ENCODE data around the gene GPATCH2L. TPM values are rescaled to one million over a fixed set of nuclear protein-coding genes. Genes with fewer than 3 reads are reported as not detected.

GPATCH2L gene
- total and polyA plus RNA-seq, 2 of the 13 experiments (the other 11 are each of a cell fraction or from before 2014, with no cell fraction given), result 14.4 to 29.0 TPM

DNA sequence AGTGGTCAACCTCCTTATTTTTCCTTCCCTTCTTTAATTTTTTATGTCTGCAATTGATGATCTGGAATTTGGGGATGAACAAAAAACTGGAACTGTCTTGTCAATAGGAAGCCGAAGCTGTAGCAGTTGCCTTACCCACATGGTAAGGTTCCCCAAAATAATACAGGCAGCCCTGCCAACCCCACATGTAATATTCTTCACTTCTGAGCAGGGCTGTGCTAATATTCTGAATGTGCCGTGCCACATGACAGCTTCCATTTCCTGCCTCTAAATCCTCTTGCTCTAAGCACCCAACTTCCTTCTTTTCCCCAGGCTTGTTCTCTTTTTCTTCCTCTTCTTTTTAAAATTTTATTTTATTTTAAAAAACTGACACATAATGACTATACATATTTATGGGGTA is 39.6 kb downstream of the GPATCH2L start:
- H3K9ac ChIP-seq (ENCODE audit: insufficient read depth, low read depth, low read length), result no peak overlapping the region
- 93% methylated on average over 2 of the region's 2 CpGs for WGBS (ENCODE audit: low lambda C conversion rate)
- H3K4me1 ChIP-seq (ENCODE audit: insufficient read depth, low read length), result no peaks in the 10 kb centered on the region
- no peaks in the 10 kb centered on the region for H3K27me3 ChIP-seq (ENCODE audit: control insufficient read depth in 1 of 2, insufficient read depth in 2 of 2, low read length in 2 of 2)
- ChIA-PET POLR2A (no interaction called here), CTCF (ENCODE audit: low intra/inter-chr PET ratio, low total read pairs) (no interaction called here)
- no peak overlapping the region for H3K27ac ChIP-seq (ENCODE audit: extremely low read length, insufficient read depth, low read length)
- no peaks in the 10 kb centered on the region for H4K20me1 ChIP-seq (ENCODE audit: insufficient read depth, low read length)
- H3K9me3 ChIP-seq (ENCODE audit: low read length), result no peaks in the 10 kb centered on the region
- in situ Hi-C loops (cut with HindIII; ENCODE audit: extremely low pct_ligation_motif_present, low pct_unique_long_range_greater_than_20kb), result no loop called here
- intact Hi-C loops (cut with micrococcal nuclease; ENCODE audit: unreplicated experiment), result no loop called here
- DNase-seq (ENCODE audit: low spot score) (no peak), ATAC-seq (no peak), FAIRE-seq (no peak)
- peaks cover 1% of the 10 kb centered on the region for H3K79me2 ChIP-seq (ENCODE audit: insufficient read depth, low read length)
- peaks cover 4 to 48% of the 10 kb centered on the region in 2 experiments for H3K36me3 ChIP-seq (replicated peaks in 1 of 2; ENCODE audit: control insufficient read depth in 1 of 2, insufficient read depth in 2 of 2, low read length in 2 of 2)
- no peak overlapping the region for H3K4me3 ChIP-seq (replicated peaks in 1 of 3; ENCODE audit: insufficient read depth in 1 of 3, low read depth in 2 of 3, low read length in 3 of 3)
- no TSS peak for BruUV-seq (replicated peaks)
- H2AFZ ChIP-seq (ENCODE audit: low read length), result no peak overlapping the region
- no peak overlapping the region for H3K4me2 ChIP-seq (ENCODE audit: low read depth, low read length)
- TF ChIP-seq ZNF7 (CRISPR knock-in tag; IDR thresholded peaks at IDR 0.05) (no peak), BRCA1 (CRISPR knock-in tag; IDR thresholded peaks at IDR 0.05) (no peak), ZNF17 (CRISPR knock-in tag; IDR thresholded peaks at IDR 0.05) (no peak), DR1 (CRISPR knock-in tag; IDR thresholded peaks at IDR 0.05) (no peak), IRF1 (CRISPR knock-in tag; IDR thresholded peaks at IDR 0.05; ENCODE audit: low read depth) (no peak), ZNF468 (CRISPR knock-in tag; IDR thresholded peaks at IDR 0.05) (no peak), TEAD3 (CRISPR knock-in tag; optimal IDR thresholded peaks at IDR 0.05; ENCODE audit: borderline replicate concordance) (no peak), ZNF644 (CRISPR knock-in tag; IDR thresholded peaks at IDR 0.05; ENCODE audit: low read depth) (no peak), NFRKB (IDR thresholded peaks at IDR 0.05) (no peak), HDAC1 (CRISPR knock-in tag; IDR thresholded peaks at IDR 0.05) (no peak), ZBTB8A (CRISPR knock-in tag; IDR thresholded peaks at IDR 0.05; ENCODE audit: borderline replicate concordance, low read depth) (no peak), GTF2F1 (IDR thresholded peaks at IDR 0.05; ENCODE audit: low read length) (no peak), MEIS1 (CRISPR knock-in tag; IDR thresholded peaks at IDR 0.05; ENCODE audit: borderline replicate concordance) (no peak), XBP1 (CRISPR knock-in tag; IDR thresholded peaks at IDR 0.05) (no peak)
- TF ChIP-seq, protein P1, sequence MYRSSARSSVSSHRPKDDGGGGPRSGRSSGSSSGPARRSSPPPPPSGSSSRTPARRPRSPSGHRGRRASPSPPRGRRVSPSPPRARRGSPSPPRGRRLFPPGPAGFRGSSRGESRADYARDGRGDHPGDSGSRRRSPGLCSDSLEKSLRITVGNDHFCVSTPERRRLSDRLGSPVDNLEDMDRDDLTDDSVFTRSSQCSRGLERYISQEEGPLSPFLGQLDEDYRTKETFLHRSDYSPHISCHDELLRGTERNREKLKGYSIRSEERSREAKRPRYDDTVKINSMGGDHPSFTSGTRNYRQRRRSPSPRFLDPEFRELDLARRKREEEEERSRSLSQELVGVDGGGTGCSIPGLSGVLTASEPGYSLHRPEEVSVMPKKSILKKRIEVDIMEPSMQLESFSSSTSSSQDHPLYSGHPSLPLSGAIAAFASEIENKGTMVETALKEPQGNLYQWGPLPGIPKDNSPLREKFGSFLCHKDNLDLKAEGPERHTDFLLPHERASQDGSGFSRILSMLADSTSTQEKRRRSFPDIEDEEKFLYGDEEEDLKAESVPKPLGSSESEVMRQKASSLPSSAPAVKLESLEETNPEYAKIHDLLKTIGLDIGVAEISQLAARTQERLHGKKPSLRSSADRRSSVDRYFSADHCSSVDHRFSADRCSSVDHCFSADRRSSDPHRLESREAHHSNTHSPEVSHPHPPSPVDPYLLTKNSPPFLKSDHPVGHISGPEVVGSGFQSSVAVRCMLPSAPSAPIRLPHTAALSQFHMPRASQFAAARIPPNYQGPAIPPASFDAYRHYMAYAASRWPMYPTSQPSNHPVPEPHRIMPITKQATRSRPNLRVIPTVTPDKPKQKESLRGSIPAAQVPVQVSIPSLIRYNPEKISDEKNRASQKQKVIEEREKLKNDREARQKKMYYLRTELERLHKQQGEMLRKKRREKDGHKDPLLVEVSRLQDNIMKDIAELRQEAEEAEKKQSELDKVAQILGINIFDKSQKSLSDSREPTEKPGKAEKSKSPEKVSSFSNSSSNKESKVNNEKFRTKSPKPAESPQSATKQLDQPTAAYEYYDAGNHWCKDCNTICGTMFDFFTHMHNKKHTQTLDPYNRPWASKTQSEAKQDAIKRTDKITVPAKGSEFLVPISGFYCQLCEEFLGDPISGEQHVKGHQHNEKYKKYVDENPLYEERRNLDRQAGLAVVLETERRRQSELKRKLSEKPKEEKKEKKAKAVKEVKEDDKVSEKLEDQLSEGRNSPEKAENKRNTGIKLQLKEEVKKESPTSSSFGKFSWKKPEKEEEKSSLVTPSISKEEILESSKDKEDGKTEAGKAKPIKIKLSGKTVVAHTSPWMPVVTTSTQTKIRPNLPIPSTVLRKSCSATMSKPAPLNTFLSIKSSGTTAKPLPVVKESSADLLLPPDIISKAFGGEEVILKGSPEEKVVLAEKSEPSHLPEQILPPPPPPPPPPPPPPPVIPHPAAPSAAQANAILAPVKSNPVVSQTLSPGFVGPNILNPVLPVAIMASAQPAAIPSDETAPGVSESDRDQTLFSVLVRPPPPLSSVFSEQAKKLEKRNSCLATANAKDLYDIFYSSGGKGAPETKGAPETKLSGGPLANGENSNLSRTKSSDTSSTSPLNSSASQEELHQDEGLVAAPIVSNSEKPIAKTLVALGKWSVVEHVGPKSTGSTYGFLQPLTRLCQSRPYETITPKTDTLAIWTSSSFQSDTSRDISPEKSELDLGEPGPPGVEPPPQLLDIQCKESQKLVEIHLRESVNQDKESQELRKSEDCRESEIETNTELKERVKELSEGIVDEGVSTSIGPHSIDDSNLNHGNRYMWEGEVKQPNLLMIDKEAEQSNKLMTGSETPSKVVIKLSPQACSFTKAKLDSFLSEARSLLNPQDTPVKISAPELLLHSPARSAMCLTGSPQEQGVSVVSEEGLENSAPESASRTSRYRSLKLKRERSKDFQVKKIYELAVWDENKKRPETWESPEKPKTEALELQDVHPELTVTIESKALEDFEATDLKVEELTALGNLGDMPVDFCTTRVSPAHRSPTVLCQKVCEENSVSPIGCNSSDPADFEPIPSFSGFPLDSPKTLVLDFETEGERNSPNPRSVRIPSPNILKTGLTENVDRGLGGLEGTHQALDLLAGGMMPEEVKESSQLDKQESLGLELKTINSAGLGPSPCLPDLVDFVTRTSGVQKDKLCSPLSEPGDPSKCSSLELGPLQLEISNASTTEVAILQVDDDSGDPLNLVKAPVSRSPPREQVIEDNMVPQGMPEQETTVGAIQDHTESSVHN (CRISPR knock-in tag; IDR thresholded peaks at IDR 0.05), result no peak
- TF ChIP-seq, protein P2, sequence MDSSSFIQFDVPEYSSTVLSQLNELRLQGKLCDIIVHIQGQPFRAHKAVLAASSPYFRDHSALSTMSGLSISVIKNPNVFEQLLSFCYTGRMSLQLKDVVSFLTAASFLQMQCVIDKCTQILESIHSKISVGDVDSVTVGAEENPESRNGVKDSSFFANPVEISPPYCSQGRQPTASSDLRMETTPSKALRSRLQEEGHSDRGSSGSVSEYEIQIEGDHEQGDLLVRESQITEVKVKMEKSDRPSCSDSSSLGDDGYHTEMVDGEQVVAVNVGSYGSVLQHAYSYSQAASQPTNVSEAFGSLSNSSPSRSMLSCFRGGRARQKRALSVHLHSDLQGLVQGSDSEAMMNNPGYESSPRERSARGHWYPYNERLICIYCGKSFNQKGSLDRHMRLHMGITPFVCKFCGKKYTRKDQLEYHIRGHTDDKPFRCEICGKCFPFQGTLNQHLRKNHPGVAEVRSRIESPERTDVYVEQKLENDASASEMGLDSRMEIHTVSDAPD (CRISPR knock-in tag; IDR thresholded peaks at IDR 0.05), result no peak
- TF ChIP-seq, protein P3, sequence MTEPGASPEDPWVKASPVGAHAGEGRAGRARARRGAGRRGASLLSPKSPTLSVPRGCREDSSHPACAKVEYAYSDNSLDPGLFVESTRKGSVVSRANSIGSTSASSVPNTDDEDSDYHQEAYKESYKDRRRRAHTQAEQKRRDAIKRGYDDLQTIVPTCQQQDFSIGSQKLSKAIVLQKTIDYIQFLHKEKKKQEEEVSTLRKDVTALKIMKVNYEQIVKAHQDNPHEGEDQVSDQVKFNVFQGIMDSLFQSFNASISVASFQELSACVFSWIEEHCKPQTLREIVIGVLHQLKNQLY (CRISPR knock-in tag; IDR thresholded peaks at IDR 0.05), result no peak
